HEK293 (cell line): ENCODE results near the gene UBE3C.

ENCODE experiments used
- FEZF1 ChIP-seq: fragments of 450-650 bp; formaldehyde crosslinking; IDR thresholded peaks from 2 replicates; pipeline ENCODE4 v1.5.1; 2016; ENCODE audit warnings: missing biosample characterization, missing genetic modification characterization
- SALL2 ChIP-seq: fragments of 450-650 bp; formaldehyde crosslinking; IDR thresholded peaks from 2 replicates; pipeline ENCODE4 v1.5.0; 2017; ENCODE audit warnings: missing biosample characterization, mild to moderate bottlenecking, missing genetic modification characterization, borderline replicate concordance
- TCF7L2 ChIP-seq: IDR thresholded peaks from 2 replicates; pipeline ENCODE4 v1.6.1; 2011; ENCODE audit warnings: low read depth, mild to moderate bottlenecking, inconsistent platforms, low read length, moderate library complexity, borderline replicate concordance
- ZBTB8A ChIP-seq: fragments of 450-650 bp; formaldehyde crosslinking; IDR thresholded peaks from 2 replicates; pipeline ENCODE4 v1.5.1; 2016; ENCODE audit warnings: missing biosample characterization, missing genetic modification characterization
- ZFP37 ChIP-seq: fragments of 450-650 bp; formaldehyde crosslinking; IDR thresholded peaks from 2 replicates; pipeline ENCODE4 v1.5.1; 2016; ENCODE audit warnings: missing biosample characterization, missing genetic modification characterization
- ZNF155 ChIP-seq: fragments of 450-650 bp; formaldehyde crosslinking; IDR thresholded peaks from 2 replicates; pipeline ENCODE4 v1.5.1; 2016; ENCODE audit warnings: missing biosample characterization, missing genetic modification characterization
- ZNF23 ChIP-seq: fragments of 450-650 bp; formaldehyde crosslinking; IDR thresholded peaks from 2 replicates; pipeline ENCODE4 v1.5.1; 2016; ENCODE audit warnings: missing biosample characterization, missing genetic modification characterization, borderline replicate concordance
- TF ChIP-seq, protein P1 (sequence below): fragments of 450-650 bp; formaldehyde crosslinking; IDR thresholded peaks from 2 replicates; pipeline ENCODE4 v1.5.1; 2016; ENCODE audit warnings: missing biosample characterization, missing genetic modification characterization
- TF ChIP-seq, protein P2 (sequence below): fragments of 450-650 bp; formaldehyde crosslinking; IDR thresholded peaks from 2 replicates; pipeline ENCODE4 v1.5.1; 2016; ENCODE audit warnings: missing biosample characterization, missing genetic modification characterization
- TF ChIP-seq, protein P3 (sequence below): fragments of 450-650 bp; formaldehyde crosslinking; IDR thresholded peaks from 2 replicates; pipeline ENCODE4 v1.5.0; 2017; ENCODE audit warnings: missing biosample characterization, missing genetic modification characterization, borderline replicate concordance

DNA sequence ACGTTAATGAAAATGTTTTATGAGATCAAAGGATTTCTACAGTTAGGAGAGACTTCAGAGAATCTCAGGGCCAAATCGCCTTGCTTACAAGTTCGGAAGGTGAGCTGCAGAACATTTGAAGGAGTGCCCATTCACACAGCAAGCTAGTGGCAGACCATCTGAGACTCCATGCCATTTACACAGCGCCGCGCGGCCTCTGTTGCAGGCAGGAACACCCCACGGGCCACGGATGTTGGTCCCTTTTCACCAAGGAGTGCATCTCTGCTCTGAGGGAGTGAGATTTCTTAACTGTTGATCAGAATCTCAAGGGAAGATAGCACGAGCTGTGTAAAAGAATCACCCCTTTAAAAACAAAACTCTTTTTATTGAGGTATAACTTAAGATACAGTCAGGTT, 1.8 kb downstream of the UBE3C start:
- TF ChIP-seq, protein P1, sequence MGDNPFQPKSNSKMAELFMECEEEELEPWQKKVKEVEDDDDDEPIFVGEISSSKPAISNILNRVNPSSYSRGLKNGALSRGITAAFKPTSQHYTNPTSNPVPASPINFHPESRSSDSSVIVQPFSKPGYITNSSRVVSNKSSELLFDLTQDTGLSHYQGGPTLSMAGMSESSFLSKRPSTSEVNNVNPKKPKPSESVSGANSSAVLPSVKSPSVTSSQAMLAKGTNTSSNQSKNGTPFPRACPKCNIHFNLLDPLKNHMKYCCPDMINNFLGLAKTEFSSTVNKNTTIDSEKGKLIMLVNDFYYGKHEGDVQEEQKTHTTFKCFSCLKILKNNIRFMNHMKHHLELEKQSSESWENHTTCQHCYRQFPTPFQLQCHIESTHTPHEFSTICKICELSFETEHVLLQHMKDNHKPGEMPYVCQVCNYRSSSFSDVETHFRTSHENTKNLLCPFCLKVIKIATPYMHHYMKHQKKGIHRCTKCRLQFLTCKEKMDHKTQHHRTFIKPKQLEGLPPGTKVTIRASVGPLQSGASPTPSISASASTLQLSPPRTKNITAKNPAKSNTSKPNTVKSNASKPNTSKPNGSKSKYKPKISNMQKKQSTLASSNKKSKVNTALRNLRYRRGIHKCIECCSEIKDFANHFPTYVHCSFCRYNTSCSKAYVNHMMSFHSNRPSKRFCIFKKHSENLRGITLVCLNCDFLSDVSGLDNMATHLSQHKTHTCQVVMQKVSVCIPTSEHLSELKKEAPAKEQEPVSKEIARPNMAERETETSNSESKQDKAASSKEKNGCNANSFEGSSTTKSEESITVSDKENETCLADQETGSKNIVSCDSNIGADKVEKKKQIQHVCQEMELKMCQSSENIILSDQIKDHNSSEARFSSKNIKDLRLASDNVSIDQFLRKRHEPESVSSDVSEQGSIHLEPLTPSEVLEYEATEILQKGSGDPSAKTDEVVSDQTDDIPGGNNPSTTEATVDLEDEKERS (tag by site-specific recombination) = no peak
- TF ChIP-seq, protein P2, sequence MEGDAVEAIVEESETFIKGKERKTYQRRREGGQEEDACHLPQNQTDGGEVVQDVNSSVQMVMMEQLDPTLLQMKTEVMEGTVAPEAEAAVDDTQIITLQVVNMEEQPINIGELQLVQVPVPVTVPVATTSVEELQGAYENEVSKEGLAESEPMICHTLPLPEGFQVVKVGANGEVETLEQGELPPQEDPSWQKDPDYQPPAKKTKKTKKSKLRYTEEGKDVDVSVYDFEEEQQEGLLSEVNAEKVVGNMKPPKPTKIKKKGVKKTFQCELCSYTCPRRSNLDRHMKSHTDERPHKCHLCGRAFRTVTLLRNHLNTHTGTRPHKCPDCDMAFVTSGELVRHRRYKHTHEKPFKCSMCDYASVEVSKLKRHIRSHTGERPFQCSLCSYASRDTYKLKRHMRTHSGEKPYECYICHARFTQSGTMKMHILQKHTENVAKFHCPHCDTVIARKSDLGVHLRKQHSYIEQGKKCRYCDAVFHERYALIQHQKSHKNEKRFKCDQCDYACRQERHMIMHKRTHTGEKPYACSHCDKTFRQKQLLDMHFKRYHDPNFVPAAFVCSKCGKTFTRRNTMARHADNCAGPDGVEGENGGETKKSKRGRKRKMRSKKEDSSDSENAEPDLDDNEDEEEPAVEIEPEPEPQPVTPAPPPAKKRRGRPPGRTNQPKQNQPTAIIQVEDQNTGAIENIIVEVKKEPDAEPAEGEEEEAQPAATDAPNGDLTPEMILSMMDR (tag by site-specific recombination) = no peak
- no peak for TF ChIP-seq ZFP37 (tag by site-specific recombination)
- TF ChIP-seq TCF7L2 = no peak
- no peak for TF ChIP-seq ZBTB8A (tag by site-specific recombination)
- TF ChIP-seq, protein P3, sequence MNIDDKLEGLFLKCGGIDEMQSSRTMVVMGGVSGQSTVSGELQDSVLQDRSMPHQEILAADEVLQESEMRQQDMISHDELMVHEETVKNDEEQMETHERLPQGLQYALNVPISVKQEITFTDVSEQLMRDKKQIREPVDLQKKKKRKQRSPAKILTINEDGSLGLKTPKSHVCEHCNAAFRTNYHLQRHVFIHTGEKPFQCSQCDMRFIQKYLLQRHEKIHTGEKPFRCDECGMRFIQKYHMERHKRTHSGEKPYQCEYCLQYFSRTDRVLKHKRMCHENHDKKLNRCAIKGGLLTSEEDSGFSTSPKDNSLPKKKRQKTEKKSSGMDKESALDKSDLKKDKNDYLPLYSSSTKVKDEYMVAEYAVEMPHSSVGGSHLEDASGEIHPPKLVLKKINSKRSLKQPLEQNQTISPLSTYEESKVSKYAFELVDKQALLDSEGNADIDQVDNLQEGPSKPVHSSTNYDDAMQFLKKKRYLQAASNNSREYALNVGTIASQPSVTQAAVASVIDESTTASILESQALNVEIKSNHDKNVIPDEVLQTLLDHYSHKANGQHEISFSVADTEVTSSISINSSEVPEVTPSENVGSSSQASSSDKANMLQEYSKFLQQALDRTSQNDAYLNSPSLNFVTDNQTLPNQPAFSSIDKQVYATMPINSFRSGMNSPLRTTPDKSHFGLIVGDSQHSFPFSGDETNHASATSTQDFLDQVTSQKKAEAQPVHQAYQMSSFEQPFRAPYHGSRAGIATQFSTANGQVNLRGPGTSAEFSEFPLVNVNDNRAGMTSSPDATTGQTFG (tag by site-specific recombination) = no peak
- TF ChIP-seq FEZF1 (tag by site-specific recombination) = no peak
- TF ChIP-seq ZNF155 (tag by site-specific recombination) = no peak
- TF ChIP-seq ZNF23 (tag by site-specific recombination) = no peak
- no peak for TF ChIP-seq SALL2 (tag by site-specific recombination)
